Measurements from ENCODE around the gene ART4. TPM values are rescaled to one million over a fixed set of nuclear protein-coding genes. Genes with fewer than 3 reads are reported as not detected.

The ART4 gene
- polyA plus RNA-seq, 1 experiment = not detected

- H3K9me3 ChIP-seq (ENCODE audit: control insufficient read depth, insufficient read depth, low read length) = no peaks in the 10 kb centered on the region
- POLR2A ChIA-PET = interaction anchor here (0.5 to 1.8 kb wide), 4 partner anchors 15 to 1551 kb away, joined by 3 to 19 read pairs (median 7); a partner anchor contains a TSS
- no peak for DNase-seq (ENCODE audit: low read depth, low spot score)
- H3K27ac ChIP-seq (ENCODE audit: low read depth, low read length) = peak overlapping the region; percentile 91
- H3K4me3 ChIP-seq (ENCODE audit: low read depth, low read length) = peak overlapping the region; percentile 96
- no peaks in the 10 kb centered on the region for H3K27me3 ChIP-seq (ENCODE audit: control insufficient read depth, insufficient read depth, low read length)
- CTCF ChIA-PET = interaction anchor here (1.2 to 2.1 kb wide), 4 partner anchors 32 to 419 kb away, joined by 3 to 14 read pairs (median 8); partner anchors contain the start of gene RERG
- TF ChIP-seq CTCF (IDR thresholded peaks at IDR 0.05; ENCODE audit: low read depth, low read length) = no peak
These were observed 40.7 kb downstream of the ART4 start for GRCh38 chr12:14802721-14803010.

GRCh38 chr12:14802247-14802646, 41.1 kb downstream of the ART4 start:
- Histone ChIP-seq H3K27me3 (ENCODE audit: control insufficient read depth, insufficient read depth, low read length) (no peaks in the 10 kb centered on the region), H3K9me3 (ENCODE audit: control insufficient read depth, insufficient read depth, low read length) (no peaks in the 10 kb centered on the region), H3K4me3 (ENCODE audit: low read depth, low read length) (peak overlapping the region; percentile 96), H3K27ac (ENCODE audit: low read depth, low read length) (no peak overlapping the region)
- POLR2A ChIA-PET = no interaction called here
- no peak for DNase-seq (ENCODE audit: low read depth, low spot score)
- TF ChIP-seq CTCF (IDR thresholded peaks at IDR 0.05; ENCODE audit: low read depth, low read length) = no peak
- CTCF ChIA-PET = interaction anchor here (1.2 to 2.1 kb wide), 5 partner anchors 9 to 419 kb away, joined by 3 to 14 read pairs (median 8); partner anchors contain the start of gene RERG

- ChIA-PET POLR2A (interaction anchor here (0.6 to 0.7 kb wide), 2 partner anchors 9 to 701 kb away, joined by 4 to 10 read pairs; partner anchors contain the start of gene C12orf60), CTCF (no interaction called here)
- Histone ChIP-seq H3K4me3 (ENCODE audit: low read depth, low read length) (no peak overlapping the region), H3K27me3 (ENCODE audit: control insufficient read depth, insufficient read depth, low read length) (no peaks in the 10 kb centered on the region), H3K27ac (ENCODE audit: low read depth, low read length) (no peak overlapping the region), H3K9me3 (ENCODE audit: control insufficient read depth, insufficient read depth, low read length) (no peaks in the 10 kb centered on the region)
- DNase-seq (ENCODE audit: low read depth, low spot score) = no peak
- TF ChIP-seq CTCF (IDR thresholded peaks at IDR 0.05; ENCODE audit: low read depth, low read length) = no peak
These were observed 48.3 kb downstream of the ART4 start for GRCh38 chr12:14795028-14795448.

- TF ChIP-seq CTCF (IDR thresholded peaks at IDR 0.05; ENCODE audit: low read depth, low read length) = no peak
- no peak overlapping the region for H3K27ac ChIP-seq (ENCODE audit: low read depth, low read length)
- ChIA-PET POLR2A (no interaction called here), CTCF (interaction anchor here (0.8 kb wide), 1 partner anchor 209 kb away, joined by 3 read pairs; no protein-coding TSS in a partner anchor)
- no peaks in the 10 kb centered on the region for H3K9me3 ChIP-seq (ENCODE audit: control insufficient read depth, insufficient read depth, low read length)
- no peak overlapping the region for H3K4me3 ChIP-seq (ENCODE audit: low read depth, low read length)
- no peaks in the 10 kb centered on the region for H3K27me3 ChIP-seq (ENCODE audit: control insufficient read depth, insufficient read depth, low read length)
- no peak for DNase-seq (ENCODE audit: low read depth, low spot score)
These were observed 57.8 kb downstream of the ART4 start for GRCh38 chr12:14785568-14785967.

GRCh38 chr12:14784471-14784870, 58.9 kb downstream of the ART4 start:
- no peak for TF ChIP-seq CTCF (IDR thresholded peaks at IDR 0.05; ENCODE audit: low read depth, low read length)
- DNase-seq (ENCODE audit: low read depth, low spot score) = no peak
- no peak overlapping the region for H3K27ac ChIP-seq (ENCODE audit: low read depth, low read length)
- ChIA-PET CTCF (interaction anchor here (1.4 kb wide), 1 partner anchor 9 kb away, joined by 5 read pairs; no protein-coding TSS in a partner anchor), POLR2A (no interaction called here)
- no peak overlapping the region for H3K4me3 ChIP-seq (ENCODE audit: low read depth, low read length)
- no peaks in the 10 kb centered on the region for H3K9me3 ChIP-seq (ENCODE audit: control insufficient read depth, insufficient read depth, low read length)
- H3K27me3 ChIP-seq (ENCODE audit: control insufficient read depth, insufficient read depth, low read length) = no peaks in the 10 kb centered on the region

Measured in AG04450 (cell line).